Activated CD4-positive, alpha-beta T cell treated with anti-CD3 and anti-CD28 coated beads for 1 hour (primary cell): ENCODE results near the gene VASN.

Source experiments
- DNase-seq: peaks from one replicate; pipeline ENCODE4 v3.0.0-alpha.2; 2020

VASN gene

GRCh38 chr16:4404967-4405696 is 33.5 kb downstream of the VASN start:
- DNase-seq = no peak

DNA sequence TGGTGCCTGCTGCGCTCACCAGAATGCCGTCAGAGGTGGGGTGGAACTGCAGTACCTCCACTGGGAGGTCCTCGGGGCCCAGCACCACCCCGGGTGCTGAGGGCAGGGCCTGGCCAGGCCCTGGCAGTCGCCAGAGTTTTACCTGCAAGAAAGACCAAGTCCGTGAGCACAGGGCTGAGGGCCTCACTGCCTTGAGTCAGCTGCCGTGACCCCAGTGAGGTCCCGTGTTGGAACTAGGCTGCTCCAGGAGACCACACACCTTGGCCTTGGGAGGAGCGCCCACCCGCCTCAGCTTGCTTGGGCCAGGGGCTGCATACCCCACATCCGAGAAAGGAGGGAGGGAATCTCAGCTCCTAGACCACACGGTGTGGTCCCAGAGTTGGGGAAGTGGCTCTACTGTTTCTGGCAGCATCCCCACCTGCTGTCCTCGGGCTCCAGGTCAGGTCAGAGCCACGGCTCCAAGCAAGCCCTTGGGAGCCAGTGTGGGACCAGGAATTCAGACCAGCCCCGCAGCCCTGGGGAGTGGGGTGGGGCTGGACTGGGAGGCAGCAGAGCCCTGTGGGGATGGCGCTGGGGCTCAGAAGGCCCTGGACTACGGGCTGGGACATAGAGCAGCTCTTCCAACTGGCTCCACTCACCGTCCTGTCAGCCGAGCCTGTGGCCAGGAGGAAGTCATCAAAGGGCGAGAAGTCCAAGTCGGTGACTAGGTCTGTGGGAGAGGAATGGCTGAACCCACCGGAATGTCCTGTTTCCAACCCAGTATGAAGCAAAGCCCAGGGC is 36.1 kb downstream of the VASN start:
- no peak for DNase-seq

DNA sequence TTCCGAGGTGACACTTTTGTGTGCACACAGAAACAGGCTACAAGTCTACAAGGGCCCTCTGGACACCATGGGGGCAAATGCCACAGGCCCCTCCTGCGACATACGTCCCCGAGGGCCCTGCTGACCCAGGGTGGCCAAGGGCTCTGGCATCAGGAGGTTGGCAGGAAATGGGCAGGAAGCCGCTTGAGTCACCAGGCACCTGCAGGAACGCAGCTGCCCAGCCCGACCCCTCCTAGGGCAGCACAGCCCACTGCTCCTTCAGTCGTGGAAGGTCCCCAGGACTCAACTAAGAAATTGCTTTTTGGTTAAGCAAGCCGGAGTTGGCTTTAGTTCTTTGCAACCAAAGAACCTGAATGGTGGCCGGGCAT is 36.7 kb downstream of the VASN start:
- DNase-seq = no peak

DNA sequence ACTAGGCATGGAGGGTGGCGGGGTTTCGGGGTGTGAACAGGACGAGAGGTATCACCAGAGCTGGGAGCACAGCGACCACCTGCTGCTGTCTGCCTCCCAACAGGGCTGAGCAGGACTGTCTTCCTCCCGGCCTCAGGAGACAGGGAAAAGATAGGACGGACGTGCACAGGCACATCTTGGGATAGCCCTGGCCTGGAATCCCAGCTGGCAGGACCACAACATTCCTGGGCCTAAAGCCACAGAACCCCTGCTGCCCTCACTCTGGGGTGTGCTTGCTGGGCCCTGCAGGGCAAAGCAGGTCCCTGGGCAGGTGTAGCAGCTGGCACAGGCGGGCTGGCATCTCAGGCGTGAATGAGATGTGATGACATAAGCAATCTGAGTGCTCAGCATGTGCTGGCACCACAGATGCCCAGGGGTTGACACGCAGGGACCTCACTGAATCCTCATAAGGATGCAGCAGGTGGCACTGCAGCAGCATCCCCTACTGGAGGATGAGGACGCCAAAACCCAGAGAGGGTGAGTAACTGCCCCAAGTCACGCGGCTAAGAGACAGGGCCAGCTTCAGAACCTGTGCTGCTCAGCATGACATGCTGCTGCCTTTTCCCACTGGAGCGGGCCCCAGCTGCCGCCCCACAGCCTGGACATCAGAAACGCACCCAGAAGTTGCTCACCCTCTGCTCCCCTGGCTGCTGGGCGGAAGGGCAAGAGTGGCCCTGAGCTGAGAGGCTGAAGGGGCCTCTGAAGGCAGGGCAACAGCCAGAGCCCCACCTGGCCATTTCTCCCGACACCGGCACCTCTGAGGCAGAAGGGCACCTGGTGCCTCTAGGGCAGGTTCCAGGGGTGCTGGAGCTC is 37.7 kb downstream of the VASN start:
- no peak for DNase-seq

- DNase-seq = no peak
Observed at GRCh38 chr16:4410335-4411075, 38.9 kb downstream of the VASN start.

GRCh38 chr16:4411684-4412083 is 40.0 kb downstream of the VASN start:
- no peak for DNase-seq

GRCh38 chr16:4412159-4412558 is 40.5 kb downstream of the VASN start:
- no peak for DNase-seq

DNA sequence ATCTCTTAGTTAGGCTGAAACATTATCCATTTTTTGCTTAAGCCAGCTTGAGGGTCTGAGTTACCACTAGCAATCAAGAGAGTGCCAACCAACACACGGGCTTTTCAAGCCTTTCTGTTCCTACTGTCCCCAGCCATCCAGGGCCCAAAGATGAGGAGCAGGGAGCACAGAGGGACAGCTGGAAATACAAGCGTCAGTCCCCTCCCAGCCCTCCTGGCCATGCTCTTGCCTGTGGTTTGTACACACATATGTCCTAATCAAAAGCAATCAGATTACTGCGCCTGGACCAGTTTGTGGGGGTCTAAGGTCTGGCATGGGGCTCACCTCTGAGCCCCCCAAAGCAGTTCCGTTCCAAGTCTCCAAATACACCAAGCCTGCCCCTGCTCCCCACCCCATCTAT is 41.2 kb downstream of the VASN start:
- DNase-seq = no peak

DNA sequence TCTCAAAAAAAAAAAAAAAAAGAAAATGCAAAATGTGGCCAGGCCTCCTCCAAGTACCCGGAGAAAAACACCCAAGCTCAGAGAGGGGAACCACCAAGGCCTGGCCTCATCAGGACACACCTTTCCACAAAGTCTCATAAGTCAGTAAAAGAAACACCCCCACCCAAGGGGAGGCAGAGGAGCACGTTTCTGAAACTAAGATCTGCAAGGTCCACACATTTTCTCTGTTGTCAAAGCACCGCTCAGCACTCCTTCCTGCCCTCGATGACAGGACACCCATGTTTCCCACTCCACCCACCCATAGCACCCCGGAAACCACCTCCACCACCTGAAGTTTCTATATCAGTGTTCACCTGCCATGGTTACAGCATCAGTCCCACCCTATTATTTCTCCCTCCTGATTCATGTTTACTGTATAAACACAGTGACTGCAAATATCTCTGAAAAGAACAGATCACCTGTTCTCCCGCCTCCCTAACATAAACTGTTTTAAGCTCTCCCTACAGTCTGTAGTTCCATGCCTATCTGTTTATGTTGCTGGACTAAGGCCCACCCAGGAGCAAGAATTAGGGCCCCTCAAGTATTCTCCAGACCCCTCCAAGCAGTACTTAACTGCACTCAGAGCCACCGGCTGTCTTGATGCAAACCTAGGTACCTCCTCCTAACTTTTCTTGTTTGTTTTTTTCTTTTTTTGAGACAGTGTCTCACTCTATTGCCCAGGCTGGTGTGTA is 42.7 kb downstream of the VASN start:
- DNase-seq = peak; percentile 59

DNA sequence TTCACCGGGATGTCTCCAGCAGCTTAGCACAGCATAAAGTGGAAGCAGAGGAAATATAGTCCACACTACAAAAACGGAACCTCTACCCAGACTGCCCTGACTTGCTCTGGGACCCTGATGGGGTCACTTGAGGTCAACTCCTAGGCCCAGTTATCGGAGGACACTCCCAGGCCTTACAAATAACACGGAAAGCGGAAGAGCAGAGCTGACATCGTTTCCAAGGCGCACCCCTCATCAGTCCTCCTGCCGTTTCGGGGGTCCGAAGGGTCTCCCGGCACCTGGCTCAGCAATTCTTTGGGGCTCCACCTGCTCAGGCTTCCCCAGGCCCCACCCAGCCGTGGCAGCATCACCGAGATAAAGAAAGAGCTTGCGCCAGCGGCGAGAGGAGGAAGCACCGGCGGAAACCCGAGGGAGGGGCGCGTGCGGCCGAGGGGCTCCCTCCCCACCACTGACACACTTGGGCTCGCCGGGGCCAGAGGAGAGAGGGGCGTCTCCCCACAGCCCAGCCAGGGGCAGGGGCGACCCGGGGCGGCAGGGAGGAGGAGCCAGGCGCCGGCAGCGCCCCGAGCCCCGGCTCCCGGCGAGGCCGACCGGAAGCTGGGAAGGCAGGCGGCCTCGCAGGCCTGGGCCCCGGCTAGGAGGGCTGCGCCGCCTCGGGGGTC is 44.0 kb downstream of the VASN start:
- peak; percentile 34 for DNase-seq

DNA sequence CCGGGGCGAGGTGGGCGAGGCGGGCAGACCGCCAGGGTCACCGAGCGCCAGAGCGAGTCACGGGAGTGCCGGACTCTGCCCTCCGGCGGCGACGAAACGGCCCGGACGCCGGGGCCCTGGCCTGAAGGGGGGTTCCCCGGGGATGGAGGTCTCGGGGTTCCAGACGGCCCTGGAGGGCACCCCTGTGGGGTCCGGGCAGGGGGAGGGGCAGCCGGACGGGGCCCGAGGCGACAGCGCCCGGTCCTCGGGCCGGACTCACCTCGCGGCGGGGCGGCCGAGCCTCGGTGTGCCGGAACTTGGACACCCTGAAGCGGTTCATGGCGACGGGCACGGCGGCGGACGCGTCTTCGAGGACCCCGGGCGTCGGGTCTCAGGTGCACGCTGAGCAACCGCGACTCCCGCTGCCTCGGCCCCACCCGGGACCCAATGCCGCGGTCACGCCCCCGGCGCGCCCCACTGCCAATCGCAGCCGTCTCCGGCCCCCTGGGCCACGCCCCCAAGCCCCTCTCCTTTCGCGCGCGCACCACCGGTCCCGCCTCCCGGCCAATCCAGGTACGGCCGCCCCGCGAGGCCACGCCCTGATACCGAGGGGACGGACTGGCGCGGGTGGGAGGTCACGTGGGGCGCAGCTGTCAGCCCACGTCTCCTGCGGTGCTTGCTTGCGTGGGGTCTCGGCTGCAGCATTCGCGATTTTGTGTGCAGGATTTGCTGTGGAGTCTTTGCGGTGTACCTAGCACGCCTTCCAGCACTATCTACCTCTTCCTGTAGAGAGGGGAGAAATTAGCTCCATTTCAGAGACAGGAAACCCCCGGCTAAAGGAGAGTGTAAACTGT is 44.8 kb downstream of the VASN start, which contains the start of gene CORO7:
Gene CORO7, minus strand, starts transcription at position 397 of the 833 bp plus-strand sequence. Its CDS starts 78 bp downstream, at position 319.
- DNase-seq = peak; percentile 98

DNA sequence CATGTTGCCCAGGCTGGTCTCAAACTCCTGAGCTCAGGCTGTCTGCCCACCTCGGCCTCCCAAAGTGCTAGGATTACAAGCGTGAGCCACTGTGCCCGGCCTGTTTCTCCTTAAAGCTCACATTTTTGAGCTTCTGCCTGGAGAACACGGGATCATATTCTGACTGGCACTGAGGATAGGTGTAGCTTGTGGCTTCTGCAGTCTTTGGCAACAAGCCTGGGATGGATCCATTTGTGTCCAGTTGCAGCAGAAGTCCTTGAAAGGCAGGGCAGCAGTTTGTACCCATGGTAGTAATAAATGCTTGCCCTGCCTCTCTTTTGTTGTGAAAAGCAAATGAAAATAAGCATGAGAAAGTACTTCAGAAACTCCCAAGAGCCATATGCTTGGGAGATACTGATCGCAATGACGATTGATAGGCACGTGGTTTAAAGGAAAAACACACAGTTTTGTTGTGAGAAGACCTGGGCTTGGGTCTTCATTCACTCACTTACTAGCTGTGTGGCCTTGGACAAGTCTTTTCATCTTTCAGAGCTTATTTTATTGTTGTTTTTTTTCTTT is 47.8 kb downstream of the VASN start:
- DNase-seq = no peak

GRCh38 chr16:4420505-4421105 is 49.0 kb downstream of the VASN start:
- DNase-seq = no peak

DNA sequence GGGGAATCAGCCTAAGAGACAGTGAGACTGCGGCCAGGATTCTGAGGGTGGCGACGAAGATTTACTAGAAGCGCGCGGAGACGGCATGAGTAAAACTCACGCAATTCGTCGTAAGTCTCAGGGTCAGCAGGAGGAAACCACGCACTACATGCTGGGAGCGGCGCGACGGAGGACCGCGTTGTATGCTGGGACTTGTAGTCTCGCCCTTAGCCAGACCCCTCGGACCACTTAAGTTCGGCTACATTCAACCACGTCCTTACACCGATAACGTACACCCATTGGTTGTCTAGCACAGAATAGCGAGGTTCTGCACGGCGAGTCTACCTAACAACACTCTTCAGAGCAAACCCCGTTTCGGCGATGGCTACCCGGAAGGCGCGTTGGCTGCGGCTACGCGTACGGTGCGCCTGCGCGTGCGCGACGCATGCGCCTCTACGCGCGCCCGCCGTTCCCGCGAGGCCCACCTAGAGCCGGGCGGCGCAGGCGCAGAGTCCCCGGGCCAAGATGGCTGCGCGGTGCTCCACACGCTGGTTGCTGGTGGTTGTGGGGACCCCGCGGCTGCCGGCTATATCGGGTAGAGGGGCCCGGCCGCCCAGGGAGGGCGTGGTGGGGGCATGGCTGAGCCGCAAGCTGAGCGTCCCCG is 53.9 kb downstream of the VASN start, which contains the start of gene DNAJA3:
Gene DNAJA3, plus strand, starts transcription at position 491 of the 643 bp plus-strand sequence. Its CDS starts 14 bp downstream, at position 505.
- peak; percentile 89 for DNase-seq

- DNase-seq = no peak
Observed at GRCh38 chr16:4426021-4426684, 54.5 kb downstream of the VASN start.

GRCh38 chr16:4426722-4427372 is 55.2 kb downstream of the VASN start:
- no peak for DNase-seq

GRCh38 chr16:4428500-4428899 is 56.9 kb downstream of the VASN start:
- DNase-seq = no peak

DNA sequence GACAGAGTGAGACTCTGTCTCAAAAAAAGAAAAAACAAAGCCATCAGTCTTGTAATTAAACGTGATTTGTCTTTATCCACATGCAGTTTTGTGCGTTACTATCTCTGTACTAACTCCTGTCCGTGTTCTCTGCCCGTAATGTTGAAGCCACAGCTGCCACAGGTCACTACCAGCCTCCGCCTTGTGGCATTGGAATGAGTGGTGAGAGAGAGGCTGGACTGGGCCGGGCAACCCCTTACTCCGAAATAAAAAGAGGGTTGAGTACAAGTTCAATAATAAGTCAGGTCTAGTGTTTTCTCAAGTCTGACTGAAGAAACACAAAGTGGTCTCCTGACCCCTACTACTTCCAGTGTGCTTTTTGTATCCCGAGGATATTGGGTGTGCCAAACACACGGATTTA is 59.4 kb downstream of the VASN start:
- DNase-seq = no peak
